ENCODE results near the gene VDR. TPM values are rescaled to one million over a fixed set of nuclear protein-coding genes. Genes with fewer than 3 reads are reported as not detected.

Gene VDR
- total RNA-seq, 2 donors from 2014 or later = 124 to 140 TPM

- intact Hi-C loops (cut with DNase I) = no loop called here
- TF ChIP-seq CTCF (IDR thresholded peaks at IDR 0.05) = no peak
- no peaks in the 10 kb centered on the region for H3K9me3 ChIP-seq
Observed at GRCh38 chr12:47909839-47910465, 5.2 kb upstream of the VDR start.

GRCh38 chr12:47908738-47909137 lies 3.9 kb upstream of the VDR start:
- TF ChIP-seq CTCF (IDR thresholded peaks at IDR 0.05) = no peak
- Histone ChIP-seq H3K4me1 (peaks cover under 1% of the 10 kb centered on the region), H3K9me3 (no peaks in the 10 kb centered on the region), H3K4me3 (no peak overlapping the region), H3K9ac (ENCODE audit: low read depth in 2 of 2, low read length in 2 of 2) (no peak overlapping the region), H3K27me3 (no peaks in the 10 kb centered on the region), H3K36me3 (no peaks in the 10 kb centered on the region), H3K27ac (peak overlapping the region; percentile 69)
- DNase-seq = no peak
- intact Hi-C loops (cut with DNase I) = no loop called here

More at GRCh38 chr12:47909839-47910465, 5.2 kb upstream of the VDR start:
- peak; percentile 23 for DNase-seq
- Histone ChIP-seq H3K27ac (no peak overlapping the region), H3K9ac (ENCODE audit: low read depth in 2 of 2, low read length in 2 of 2) (no peak overlapping the region), H3K27me3 (no peaks in the 10 kb centered on the region), H3K4me1 (no peaks in the 10 kb centered on the region), H3K36me3 (no peaks in the 10 kb centered on the region), H3K4me3 (no peak overlapping the region)

GRCh38 chr12:47907851-47908454 lies 3.2 kb upstream of the VDR start:
- peak overlapping the region; percentile 69 for H3K27ac ChIP-seq
- peaks cover 4% of the 10 kb centered on the region for H3K4me1 ChIP-seq
- no peaks in the 10 kb centered on the region for H3K9me3 ChIP-seq
- TF ChIP-seq CTCF (IDR thresholded peaks at IDR 0.05) = no peak
- intact Hi-C loops (cut with DNase I) = no loop called here
- H3K9ac ChIP-seq (ENCODE audit: low read depth in 2 of 2, low read length in 2 of 2) = peak overlapping the region; percentile 28 to 64
- H3K4me3 ChIP-seq = no peak overlapping the region
- H3K36me3 ChIP-seq = no peaks in the 10 kb centered on the region
- DNase-seq = no peak
- no peaks in the 10 kb centered on the region for H3K27me3 ChIP-seq

GRCh38 chr12:47903927-47904712 lies 674 bp downstream of the VDR start:
- Histone ChIP-seq H3K4me3 (peak overlapping the region; percentile 62), H3K9me3 (no peaks in the 10 kb centered on the region), H3K4me1 (peaks cover 10% of the 10 kb centered on the region), H3K27me3 (no peaks in the 10 kb centered on the region), H3K27ac (peak overlapping the region; percentile 88), H3K36me3 (no peaks in the 10 kb centered on the region), H3K9ac (ENCODE audit: low read depth in 2 of 2, low read length in 2 of 2) (peak overlapping the region; percentile 71 to 79)
- intact Hi-C loops (cut with DNase I) = loop anchor here (2.0 kb wide), 1 partner anchor 45 kb away; no protein-coding TSS in a partner anchor
- DNase-seq = peak; percentile 82
- TF ChIP-seq CTCF (IDR thresholded peaks at IDR 0.05) = no peak

GRCh38 chr12:47903151-47903611 lies 1.6 kb downstream of the VDR start:
- TF ChIP-seq CTCF (IDR thresholded peaks at IDR 0.05) = no peak
- peak overlapping the region; percentile 88 for H3K27ac ChIP-seq
- intact Hi-C loops (cut with DNase I) = no loop called here
- peak overlapping the region; percentile 62 for H3K4me3 ChIP-seq
- no peaks in the 10 kb centered on the region for H3K9me3 ChIP-seq
- H3K4me1 ChIP-seq = peaks cover 10% of the 10 kb centered on the region
- no peaks in the 10 kb centered on the region for H3K36me3 ChIP-seq
- DNase-seq = peak; percentile 73
- no peaks in the 10 kb centered on the region for H3K27me3 ChIP-seq
- peak overlapping the region; percentile 52 to 71 for H3K9ac ChIP-seq (ENCODE audit: low read depth in 2 of 2, low read length in 2 of 2)
